Measurements from ENCODE around the gene NR2C2. TPM values are rescaled to one million over a fixed set of nuclear protein-coding genes. Genes with fewer than 3 reads are reported as not detected.
"Not testable (repeated sequence)": the region's sequence is repeated elsewhere in the genome, so short reads cannot be mapped to it uniquely, and the experiment has no call there.

Gene NR2C2
- total RNA-seq: 61.5 and 62.1 TPM in 2 replicates

DNA sequence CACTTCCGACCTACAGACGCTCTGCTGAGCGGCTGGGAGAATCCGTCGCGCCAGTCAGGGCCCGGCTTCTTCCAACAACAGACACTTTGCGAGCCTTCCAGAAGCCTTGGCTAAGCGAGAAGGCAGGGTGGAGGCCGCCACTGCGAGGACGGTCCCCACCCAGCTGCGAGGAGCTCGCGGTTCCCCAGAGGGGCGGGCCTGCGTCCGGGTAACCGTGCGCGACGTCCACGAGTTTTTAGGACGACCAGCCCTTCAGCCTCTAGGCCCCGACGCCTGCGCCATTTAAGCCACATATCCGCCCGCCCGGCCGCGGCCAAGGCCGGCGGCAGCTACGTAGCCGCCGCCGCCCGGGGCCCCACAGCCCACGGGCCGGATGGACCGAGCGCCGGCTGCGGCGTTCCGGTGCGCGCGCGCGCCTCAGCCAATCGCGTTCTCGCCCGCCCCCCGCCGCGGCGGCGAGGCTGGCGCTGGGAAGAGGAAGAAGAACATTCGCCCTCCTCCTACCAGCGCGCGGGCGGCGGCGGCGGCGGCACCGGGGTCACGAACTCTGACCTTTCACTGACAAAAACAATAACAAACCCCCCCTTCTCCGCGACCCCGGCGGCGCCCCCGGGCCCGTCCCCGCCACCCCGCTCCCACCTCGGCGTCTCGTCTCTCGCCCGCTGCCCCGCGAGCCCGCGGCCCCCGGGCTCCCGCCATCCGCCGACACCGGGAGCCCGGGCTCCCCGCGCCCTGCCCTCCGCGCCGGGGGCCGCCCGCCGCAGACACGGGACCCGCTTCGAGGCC is at the start of gene NR2C2:
TSS of gene NR2C2 (plus strand) at position 484 of the 786 bp plus-strand sequence. CDS start 56,332 bp downstream, outside the sequence.
- intact Hi-C loops (cut with micrococcal nuclease): loop anchor here (1.0 to 10.0 kb wide), 9 partner anchors 259 to 1935 kb away; partner anchors contain the start of genes ANKRD28, BTD, CAPN7 and EAF1

DNA sequence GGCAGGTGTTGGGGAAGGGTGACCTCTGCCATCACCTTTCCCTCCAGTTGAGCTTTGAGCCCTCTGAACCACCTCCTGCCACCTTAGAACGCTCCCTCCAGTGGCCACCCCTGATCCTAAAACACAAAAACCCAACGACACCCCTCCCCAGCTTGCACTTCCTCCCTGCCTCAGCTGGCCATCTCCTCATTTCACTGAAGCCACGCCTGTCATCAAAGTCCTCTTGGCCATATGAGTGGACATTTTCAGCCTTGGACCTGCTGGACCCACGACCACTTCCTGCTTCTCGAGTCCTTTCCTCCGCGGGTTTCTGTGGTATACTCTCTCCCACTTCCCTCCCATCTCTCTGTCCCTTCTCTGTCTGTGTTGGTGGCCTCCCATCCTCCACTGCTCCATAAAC is 48.5 kb upstream of the NR2C2 start:
- intact Hi-C loops (cut with micrococcal nuclease): no loop called here

DNA sequence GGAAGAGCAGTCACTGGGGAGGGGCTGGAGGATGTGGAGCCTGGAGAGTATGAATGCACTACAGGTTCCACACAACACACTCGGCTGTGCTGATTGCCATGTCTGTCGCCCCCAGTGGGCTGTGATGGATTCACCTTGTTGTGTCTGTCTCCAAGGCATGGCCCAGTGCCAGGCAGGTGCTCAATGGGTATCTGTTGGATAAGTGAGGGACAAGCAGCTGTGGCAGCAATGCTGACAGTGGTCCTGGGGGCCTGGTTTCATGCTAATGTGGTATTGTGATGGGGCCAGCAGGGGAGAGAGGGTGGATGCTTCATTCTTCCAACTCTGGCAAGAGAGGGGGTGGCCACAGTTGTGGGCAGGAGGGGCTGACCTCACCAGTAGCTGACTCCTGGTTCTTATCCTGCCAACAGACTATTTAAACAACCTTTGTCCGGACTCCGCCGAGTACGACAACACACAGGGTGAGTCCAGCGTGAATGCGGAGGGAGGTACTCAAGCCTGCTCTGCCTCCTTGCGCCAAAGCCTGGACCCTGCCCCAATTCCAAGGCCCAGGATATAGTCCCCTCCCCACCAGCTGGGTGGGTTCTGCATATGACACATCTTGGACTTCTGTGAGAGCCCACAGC is 47.3 kb upstream of the NR2C2 start:
- intact Hi-C loops (cut with micrococcal nuclease): no loop called here

DNA sequence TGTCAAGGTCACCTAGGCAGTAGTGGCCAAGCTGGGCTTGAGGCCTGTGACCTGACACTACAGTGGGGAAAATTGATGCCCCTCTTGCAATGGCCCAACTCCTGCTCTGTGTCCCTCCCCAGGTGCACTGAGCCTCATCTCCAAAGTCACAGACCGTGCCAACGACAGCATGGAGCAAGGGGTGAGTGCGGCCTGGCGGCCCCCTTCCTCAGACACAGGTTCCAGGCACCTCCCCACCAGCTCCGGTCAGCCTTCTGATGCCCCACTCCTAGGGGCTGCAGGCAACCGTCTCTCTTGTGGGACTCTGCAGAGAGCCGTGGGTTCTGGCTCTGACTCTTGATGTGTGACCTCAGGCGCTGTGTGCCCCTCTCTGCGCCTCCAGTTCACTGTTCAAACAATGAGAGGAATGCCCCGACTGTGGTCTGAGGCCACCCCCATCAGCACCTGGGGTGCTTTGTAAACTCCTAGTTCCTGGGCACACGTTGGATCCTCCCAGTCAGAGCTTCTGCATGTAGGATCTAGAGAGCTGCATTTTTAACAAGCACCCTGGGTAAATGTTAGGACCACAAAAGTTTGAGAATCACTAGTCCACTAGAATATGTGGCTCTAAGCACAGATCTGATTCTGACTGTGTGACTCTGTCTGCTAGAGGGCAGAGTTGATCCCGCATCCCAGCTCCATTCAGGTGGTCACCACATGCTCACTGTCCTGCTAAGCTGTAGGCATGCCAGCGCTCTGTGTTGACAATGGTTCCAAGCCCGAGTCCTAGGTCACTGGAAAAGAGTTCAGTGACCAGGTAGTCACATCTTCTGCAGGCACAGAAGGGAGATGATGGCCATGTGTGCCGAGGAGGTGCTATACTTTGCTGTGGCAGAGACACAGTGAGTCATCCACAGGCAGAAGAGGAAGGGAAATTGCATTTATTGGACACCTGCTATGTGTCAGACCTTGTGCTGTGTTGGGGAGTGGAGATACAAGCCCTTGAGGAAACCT is 46.2 kb upstream of the NR2C2 start:
- intact Hi-C loops (cut with micrococcal nuclease): no loop called here

DNA sequence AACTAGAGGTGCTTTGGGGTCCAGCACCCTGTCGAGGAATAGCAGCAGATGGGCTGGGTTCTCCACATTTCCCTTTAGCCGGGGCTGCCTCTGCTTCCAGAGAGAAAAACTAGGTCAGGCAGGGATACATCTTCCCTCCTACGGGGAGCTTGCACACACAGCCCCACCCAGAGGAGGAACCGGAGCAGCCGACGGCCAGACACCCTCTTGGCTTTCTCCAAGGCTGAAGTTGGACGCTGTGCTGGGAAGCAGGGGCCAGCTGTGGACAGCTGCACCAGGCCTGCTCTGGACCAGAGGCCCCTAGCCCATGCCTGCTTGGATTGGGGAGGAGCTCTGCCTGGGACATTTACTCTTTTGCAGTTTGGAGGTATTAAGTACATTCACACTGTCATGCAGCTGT is 44.7 kb upstream of the NR2C2 start:
- intact Hi-C loops (cut with micrococcal nuclease): no loop called here

DNA sequence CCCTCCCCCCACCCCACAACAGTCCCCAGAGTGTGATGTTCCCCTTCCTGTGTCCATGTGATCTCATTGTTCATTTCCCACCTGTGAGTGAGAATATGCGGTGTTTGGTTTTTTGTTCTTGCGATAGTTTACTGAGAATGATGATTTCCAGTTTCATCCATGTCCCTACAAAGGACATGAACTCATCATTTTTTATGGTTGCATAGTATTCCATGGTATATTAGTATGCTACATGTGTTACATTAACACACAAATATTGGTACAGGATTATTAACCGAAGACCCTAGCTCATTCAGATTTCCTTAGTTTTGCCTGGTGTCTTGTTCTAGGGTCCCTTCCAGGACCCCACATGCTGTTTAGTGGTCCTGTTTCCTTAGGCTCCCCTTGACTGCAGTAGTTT is 43.9 kb upstream of the NR2C2 start:
- intact Hi-C loops (cut with micrococcal nuclease): not testable (repeated sequence)

DNA sequence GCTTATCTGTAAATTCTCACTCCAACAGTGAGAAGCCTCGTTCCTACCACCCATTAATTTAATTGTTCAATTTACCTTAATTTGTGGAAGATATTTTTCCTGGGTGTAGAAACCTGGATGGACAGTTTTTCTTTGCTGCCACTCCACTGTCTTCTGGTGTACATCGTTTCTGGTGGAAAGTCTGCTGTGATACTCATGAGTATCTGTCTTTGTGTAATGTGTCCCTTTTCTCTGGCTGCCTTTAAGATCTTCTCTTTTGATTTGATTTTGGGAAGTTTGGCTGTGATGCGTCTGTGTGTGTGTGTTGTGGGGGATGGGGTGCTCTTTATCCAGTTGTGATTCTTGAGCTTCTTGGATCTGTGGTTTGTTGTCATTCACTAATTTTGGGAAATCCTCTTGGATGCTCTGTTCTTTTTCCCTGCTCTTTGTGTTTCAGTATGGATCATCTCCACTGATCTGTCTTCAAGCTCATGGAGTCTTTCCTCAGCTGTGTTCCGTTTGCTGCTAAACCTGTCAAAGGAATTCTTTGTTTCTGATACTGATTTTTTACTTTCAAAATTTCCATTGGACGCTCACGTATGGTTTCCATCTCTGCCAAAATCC is 42.2 kb upstream of the NR2C2 start:
- intact Hi-C loops (cut with micrococcal nuclease): no loop called here

DNA sequence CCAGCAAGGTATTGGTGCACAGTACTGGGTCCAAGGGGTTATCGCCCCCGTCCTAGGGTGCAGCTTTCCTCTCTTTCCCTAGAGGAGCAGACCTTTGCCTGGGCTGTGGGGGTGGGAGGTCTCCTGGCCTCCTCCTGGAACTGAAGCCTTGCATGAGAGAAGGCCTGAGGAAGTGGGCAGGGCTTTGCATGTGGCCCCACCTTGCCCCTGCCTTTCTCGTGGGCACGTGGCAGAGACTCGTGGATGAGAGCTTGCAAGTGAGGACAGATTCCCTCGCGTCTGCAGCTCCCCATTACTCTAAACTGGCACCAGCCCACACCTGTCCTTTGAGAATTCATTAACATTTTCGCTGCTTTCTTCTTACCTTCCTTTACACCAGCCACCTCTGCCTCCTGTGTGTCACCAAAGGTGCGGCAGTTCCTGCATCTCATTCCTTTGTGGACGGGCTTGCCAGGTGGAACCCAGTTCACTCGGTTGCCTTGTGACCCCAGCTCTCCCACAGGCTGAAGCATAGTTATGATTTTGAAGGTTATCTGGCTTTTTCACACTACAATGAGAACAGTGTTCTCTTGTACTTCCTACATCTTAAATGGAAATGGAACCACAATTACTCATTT is 40.9 kb upstream of the NR2C2 start:
- intact Hi-C loops (cut with micrococcal nuclease): no loop called here

DNA sequence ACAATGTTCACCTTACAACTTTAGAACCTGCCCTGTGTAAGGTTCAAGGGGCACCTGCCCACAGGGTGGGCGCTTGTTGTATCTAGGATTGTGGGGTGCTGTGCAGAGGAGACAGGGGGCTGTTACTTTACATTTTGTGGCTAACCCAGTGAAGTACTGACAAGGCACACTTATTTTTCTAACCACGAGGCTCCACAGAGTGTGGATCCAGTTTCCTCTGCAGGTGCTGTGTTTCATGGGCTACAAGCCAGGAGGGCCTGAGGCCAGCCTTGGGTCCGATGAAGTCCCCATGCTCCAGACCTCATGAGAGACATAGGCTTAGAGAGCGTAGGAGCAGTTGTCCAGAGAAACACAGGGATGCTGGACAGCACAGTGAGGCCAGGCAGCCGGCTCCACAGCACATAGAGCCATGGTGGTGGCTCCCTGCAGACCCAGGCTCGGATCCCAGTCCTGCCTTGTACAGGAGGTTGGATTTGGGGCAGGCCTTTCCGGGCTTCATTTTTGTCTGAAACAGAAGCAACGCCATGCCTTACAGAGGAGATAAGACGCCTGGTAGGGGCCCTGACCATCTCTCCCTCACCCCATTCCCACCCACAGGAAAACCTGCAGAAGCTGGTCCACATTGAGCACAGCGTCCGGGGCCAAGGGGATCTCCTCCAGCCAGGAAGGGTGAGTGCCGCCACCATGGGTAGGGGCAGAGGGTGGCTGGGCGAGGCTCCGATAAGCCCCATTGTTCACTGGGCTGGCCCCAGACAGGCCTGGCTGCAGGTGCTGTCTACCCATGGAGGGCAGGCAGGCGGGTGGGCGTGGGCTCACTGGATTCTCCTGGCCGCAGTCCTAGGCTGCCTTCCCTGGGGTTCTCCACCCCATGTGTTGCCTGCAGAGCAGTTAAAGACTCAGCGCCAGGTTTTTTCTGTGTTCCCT is 40.1 kb upstream of the NR2C2 start:
- intact Hi-C loops (cut with micrococcal nuclease): no loop called here

DNA sequence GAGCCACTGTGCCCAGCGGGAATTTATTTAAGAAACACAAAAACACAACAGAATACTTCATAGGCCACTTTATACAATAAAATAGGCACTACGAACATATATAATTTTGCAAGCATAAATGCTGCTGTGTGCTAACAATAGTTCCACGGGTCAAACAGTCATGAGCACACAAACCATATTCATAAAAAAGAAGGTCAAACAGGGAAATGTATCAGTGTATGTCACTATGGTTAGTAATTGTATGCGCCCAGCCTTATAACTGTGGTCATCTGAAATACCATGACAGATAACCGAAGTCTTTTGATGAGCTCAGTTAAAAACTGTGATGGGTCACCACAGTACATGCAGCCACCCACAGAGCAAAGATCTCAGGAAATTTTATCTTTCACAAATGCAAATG is 38.1 kb upstream of the NR2C2 start:
- intact Hi-C loops (cut with micrococcal nuclease): no loop called here

DNA sequence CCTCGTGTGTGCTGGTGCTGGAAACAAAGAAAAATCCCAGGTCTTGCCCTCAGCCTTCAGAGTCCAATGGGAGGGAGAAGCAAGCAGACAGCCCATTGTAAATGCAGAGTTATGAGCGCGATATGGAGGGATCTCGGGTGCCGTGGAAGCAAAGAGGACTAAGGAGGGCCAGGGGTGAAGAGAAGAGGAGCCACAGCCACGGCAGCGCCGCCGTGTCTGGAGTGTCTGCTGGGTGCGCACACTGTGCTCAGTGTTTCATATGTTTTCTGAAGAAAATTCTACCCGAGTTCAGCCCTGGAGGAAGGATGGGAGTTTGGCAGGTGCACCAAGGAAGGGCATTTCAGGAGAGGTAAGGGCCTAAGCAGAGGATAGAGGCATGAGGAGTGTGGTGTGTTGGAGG is 35.7 kb upstream of the NR2C2 start:
- intact Hi-C loops (cut with micrococcal nuclease): no loop called here

DNA sequence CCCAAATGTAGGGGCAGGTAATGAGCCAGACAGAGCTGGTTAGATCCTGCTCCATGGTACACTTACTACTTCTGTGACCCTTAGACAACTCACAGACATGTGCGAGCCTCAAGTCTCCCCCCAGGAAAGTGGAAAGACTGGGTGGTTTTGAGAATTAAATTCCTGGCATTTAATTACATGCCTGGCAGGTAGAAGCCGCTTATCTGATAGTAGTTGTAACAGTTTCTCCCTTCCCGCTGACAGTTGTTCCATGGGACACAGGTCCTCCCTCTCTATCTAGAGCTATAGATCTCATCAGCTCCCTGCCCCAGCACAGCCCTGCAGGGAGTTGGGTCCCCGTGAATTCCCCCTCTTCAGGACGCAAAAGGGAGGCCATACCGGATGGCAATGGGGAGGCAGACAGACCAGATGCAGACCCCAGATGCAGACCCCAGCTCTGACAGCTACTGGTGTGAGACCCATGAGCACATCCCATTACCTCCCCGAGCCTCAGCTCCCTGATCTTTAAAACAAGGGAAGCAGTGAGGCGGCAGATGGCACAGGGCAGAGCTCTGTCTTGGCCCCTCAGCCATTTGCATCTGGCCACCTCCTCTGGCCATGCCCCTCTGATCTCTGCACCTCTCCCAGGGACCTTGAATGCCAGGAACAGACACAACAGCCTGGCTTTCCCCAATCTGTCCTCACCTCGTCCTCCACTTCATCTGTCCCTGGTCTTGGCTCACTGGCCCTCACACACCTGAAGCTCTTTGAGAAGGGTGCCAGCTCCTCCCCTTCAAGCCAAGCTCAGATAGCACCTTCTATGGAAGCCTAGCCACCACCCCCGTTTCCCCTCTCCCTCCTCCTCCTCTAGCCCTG is 34.1 kb upstream of the NR2C2 start:
- intact Hi-C loops (cut with micrococcal nuclease): no loop called here

DNA sequence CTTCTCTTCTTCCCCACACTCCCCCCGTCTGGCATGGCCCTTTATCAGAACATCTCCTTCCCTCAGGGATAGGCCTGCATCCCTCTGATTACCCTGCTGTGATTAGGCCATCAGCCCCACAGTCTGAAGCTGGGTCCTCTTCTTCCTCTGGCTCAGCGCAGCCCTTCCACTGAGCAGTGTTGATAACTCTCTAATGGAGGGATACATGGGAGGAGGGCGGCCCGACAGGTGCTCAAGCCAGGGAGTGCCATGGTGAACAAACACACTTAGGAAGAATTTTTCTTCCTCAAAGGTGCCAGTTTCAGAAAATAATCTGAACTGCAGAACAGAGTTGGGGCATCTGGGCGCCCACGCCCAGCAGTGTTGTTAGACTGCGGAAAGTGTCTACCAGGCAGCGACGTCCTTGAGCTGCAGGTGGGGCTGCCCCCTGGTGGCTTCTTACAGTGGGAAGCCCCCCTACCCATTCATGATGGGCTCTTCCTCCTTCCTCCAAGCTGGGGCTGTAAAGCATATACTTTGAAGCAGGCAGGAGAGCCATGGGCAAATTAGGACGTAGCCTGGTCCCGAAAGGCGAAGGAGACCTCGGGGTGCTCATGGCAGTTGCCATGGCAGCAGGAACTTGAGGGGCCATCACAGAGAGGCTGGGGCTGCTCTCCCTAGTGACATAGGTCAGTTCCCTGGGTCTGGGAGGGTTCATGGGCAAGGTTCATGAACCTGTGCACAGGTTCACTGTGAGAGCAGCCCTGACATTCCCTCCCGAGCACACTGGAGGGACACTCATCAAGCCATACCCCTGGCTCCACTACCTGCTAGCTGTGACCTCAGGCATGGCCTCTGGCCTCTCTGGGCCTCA is 33.2 kb upstream of the NR2C2 start:
- intact Hi-C loops (cut with micrococcal nuclease): no loop called here

DNA sequence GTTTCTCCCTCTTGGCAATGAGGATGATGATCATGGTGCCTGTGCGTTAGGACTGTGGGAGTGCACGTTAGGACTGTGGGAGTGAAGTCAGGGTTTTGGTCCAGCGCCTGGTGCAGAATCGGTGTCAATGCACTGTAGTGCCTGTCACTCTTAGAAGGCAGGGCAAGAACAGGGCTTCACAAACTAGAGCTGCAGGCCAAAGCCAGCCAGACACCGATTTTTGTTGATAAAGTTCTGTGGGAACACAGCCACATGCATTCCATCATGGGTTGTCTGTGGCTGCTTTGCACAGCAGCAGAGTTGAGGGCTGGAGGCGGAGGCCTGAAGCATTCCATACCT is 32.6 kb upstream of the NR2C2 start:
- intact Hi-C loops (cut with micrococcal nuclease): no loop called here

DNA sequence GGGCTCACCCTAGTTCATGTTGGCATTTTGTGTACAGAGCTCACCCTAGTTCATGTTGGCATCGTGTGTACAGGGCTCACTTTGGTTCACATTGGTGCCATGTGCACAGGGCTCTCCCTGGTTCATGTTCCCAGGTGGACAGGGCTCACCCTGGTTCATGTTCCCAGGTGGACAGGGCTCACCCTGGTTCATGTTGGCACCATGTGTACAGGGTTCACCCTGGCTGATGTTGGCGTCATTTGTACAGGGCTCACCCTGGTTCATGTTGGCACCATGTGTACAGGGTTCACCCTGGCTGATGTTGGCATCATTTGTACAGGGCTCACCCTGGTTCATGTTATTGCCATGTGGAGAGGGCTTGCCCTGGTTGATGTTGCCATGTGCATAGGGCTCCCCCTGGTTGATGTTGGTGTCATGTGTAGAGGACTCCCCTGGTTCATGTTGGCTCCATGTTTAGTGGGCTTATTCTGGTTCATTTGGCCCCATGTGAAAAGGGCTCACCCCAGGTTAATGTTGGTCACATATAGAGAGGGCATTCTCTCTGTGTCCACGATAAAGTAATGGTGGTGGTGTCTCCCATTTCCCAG is 31.7 kb upstream of the NR2C2 start:
- intact Hi-C loops (cut with micrococcal nuclease): loop anchor here (1.0 kb wide), 3 partner anchors 58 to 242 kb away; no protein-coding TSS in a partner anchor

DNA sequence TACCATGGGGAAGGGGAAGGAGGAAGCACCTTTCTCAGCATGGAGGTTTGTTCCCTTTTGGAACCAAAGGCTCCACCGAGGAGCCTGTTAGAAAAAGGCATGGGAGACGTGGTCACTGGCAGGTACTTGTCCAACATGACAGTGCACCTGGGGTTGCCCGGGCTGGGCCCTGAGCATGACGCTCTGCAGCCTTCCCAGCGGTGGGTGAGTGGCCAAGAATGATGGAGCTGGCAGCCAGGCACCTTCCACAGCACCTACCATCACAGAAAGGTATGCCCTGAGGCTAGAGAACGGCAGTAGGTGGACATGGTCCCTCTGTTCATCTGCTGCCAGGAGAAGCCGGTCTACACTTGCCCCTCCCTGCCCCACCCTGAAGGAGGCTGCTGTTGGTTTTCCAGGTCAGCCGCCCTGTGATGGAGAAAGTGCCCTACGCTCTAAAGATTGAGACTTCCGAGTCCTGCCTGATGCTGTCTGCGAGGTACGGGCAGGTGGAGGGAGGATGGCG is 29.0 kb upstream of the NR2C2 start:
- intact Hi-C loops (cut with micrococcal nuclease): no loop called here

DNA sequence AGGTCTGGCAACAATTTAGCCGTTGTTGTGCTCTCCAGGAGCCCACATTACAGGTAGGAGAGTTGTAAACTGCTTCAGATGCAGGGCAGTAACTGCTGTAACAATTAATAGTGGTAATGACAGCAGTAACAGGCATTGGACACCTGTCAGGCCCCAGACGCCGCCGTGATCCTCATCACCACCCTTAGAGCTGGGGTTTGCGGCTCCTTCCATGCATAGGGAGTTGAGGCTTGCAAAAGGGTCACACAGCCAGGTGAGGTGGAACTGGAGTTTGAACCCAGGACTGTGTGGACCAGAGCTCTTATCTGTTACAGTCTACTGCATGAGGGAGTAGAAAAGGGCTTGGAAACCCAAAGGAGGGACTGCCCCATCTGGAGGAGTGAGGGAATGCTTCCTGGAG is 26.8 kb upstream of the NR2C2 start:
- intact Hi-C loops (cut with micrococcal nuclease): loop anchor here (2.0 kb wide), 1 partner anchor 660 kb away; no protein-coding TSS in a partner anchor
